ENCODE measurements around the gene VSIG10L2.

DNA sequence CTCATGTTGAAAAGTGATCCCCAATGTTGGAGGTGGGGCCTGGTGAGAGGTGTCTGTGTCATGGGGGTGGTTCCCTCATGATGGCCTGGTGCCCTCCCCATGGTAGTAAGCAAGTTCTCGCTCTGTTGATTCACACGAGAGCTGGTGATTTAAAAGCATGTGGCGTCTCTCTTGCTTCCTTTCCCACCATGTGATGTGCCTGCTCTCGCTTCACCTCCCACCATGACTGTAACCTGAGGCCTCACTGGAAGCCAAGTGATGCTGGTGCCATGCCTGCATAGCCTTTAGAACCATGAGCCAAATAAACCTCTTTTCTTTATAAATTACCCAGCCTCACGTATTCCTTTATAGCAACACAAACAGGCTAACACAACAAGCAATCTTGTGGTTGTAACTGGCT lies 52.4 kb downstream of the VSIG10L2 start:
- TF ChIP-seq EZH2 (IDR thresholded peaks at IDR 0.05; ENCODE audit: insufficient read depth, poor library complexity, severe bottlenecking), result no peak
- no peak for TF ChIP-seq EZH2phosphoT487 (IDR thresholded peaks at IDR 0.05; ENCODE audit: insufficient read depth, low read depth)

Measured in GM23248 (cell line).